Erythroblast (primary cell): ENCODE measurements around the gene SNED1.

Experiments used
- DNase-seq, 2 experiments: peaks; one replicate each; lab custom pipeline; 2025; lab: John Stamatoyannopoulos, UW
- GATA1 ChIP-seq: IDR thresholded peaks from 2 replicates; pipeline ENCODE4 v1.6.1; 2011; ENCODE audit warnings: low read depth, mild to moderate bottlenecking, control low read depth, low read length, moderate library complexity
- POLR2A ChIP-seq: IDR thresholded peaks from 2 replicates; pipeline ENCODE4 v1.6.1; 2011; ENCODE audit warnings: mild to moderate bottlenecking, low read length

Gene SNED1

DNA sequence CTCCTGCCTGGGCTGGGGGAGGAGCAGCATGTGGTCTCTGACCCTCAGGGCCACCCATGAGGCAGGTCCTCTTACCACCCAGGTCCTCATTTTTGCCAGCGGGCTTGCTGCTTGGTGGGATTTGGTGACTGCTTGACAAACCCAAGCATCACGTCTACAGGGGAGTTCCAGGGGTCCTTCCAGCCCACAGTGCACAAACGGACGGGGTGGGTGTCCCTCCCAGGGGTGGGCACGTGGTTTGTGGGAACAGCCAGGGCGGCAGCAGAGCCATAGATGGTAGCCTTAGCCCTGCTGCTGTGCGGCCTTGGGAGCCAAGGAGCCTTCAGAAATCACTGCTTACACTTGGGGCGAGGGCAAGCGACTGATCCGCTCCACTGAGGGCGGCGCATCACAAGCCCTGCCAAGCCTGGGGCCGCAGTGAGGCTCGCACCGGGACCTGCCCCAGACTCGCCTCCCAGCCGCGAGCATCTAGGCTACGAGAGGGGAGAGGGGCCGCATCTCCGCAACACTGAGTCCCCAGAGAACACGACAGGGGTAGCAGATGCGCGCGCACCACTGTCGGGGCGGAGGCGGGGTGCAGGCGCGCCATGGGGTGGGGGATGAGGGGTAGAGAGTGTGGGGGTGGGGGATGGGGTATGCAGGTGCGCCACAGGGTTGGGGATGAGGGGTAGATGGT is 36.9 kb downstream of the SNED1 start:
- TF ChIP-seq GATA1: no peak
- no peak for TF ChIP-seq POLR2A
- no peak for DNase-seq

DNA sequence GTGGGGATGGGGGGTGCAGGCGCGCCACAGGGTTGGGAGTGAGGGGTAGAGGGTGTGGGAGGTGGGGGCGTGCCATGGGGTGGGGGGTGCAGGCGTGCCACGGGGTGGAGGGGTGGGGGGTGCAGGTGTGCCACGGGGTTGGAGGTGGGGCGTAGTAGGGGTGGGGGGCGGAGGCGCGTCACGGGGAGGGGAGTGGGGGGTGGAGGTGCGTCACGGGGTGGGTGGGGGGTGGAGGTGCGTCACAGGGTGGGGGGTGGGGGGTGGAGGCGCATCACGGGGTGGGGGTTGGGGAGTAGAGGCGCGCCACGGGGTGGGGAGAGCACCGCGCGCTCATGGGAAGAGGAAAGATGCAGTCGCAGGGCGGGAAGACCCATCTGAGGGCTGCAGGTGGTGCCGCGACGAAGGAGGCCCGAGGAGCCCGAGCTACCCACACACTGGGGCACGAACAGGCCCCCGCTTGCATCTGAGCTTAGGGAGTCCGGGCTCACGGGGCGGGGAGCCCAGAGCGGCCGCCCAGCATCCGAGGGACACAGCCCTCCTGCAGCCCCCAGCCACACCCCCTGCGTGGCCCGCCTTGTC is 37.5 kb downstream of the SNED1 start:
- TF ChIP-seq GATA1 (no peak), POLR2A (no peak)
- no peak for DNase-seq

DNA sequence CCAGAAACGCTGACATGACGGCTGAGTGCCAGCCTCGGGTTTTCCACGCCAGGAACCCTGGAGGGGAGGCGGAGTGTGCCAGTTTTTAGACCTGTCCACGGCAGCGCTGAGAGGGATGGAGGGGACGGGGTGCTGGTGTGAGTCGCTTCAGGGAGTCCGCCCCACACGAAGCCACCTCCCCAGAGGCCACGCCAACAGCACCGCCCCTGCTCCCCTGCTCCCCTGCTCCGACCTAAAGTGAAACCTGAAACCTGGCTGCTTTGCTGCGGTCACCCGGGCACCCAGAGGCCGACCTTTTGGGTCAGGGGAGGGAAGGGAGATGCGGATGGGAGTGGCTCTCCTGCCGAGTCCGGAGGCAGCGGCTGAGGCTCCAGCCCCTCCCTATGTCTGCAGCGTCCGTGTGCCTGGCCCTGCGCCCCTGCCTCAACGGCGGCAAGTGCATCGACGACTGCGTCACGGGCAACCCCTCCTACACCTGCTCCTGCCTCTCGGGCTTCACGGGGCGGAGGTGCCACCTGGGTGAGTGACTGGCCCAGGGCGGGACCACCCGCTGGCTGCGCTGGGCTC is 38.1 kb downstream of the SNED1 start:
- no peak for DNase-seq
- TF ChIP-seq POLR2A (no peak), GATA1 (no peak)

DNA sequence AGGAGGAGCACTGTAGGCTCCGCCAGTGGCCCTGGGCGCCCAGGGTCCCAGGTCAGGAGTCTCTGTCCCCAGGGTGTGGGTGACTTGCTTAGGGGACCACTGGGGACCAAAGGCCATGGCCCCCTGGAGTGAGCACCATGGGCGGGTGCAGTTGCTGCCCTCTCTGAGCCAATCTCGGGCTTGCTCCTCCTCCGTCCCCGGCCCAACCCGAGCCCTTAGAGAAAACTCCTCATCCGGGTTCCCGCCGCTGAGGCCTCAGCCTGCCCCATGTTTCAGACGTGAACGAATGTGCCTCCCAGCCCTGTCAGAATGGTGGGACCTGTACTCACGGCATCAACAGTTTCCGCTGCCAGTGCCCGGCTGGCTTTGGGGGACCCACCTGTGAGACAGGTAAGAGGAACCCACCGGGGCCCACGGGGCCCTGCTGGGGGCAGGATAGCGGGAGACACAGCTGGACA is 38.6 kb downstream of the SNED1 start:
- DNase-seq: no peak
- TF ChIP-seq GATA1 (no peak), POLR2A (no peak)

DNA sequence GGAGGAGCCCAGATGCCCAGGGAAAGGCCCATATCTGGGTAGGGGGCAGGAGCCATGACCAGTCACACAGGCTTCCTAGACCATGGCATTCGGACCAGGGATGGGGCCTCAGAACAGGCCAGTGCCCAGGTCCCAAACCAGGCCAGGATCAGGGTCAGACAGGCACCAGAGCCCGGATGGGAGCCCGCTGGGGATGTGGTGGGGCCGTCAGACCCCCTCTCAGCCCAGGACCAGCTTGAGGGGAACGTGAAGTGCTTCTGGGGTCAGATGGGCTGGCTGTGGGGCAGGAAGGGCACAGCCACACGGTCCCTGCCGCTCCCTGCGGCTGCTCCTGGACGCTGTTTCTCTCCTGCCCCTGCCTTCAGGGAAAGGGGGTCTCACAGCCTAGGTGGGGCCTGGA is 39.1 kb downstream of the SNED1 start:
- no peak for DNase-seq
- TF ChIP-seq POLR2A: no peak
- no peak for TF ChIP-seq GATA1

DNA sequence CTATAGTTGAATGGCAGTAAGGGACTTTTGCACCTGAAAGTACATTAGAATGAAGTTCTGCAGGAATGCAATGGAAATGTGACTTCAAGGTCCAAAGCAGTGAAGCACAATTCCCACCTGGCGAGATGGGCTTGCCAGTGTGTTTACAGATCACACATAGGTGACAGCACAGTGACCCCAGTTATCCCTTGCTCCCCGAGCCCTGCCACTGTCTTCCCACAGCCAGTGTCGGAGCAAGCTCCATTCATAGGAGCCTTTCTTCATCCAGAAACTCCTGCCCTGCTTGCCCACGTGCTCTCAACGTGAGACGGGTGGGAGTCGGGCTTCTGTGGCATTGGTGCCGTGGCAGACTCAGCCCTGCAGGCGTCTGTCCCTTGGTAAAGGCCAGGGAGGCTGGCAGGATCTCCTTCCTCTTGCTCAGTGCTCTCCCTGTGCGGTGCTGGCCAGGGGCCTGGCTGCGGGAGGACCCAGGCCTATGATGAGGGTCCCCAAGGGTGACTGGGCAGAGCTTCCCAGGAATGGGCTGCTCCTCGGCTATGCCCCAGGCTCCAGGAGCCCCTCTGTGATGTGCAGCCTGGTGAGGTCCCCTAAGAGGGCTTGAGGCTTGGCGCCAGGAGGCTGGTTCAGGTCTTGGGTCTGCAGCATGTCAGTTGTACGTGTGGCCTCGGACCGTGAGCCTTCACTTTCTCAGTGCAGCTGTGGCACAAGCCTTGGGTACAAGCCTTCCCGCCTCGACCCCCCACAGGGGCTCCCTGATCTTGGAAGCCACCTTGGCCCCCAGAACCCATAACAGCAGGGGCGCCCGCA is 40.2 kb downstream of the SNED1 start:
- DNase-seq: no peak
- TF ChIP-seq POLR2A: no peak
- no peak for TF ChIP-seq GATA1

DNA sequence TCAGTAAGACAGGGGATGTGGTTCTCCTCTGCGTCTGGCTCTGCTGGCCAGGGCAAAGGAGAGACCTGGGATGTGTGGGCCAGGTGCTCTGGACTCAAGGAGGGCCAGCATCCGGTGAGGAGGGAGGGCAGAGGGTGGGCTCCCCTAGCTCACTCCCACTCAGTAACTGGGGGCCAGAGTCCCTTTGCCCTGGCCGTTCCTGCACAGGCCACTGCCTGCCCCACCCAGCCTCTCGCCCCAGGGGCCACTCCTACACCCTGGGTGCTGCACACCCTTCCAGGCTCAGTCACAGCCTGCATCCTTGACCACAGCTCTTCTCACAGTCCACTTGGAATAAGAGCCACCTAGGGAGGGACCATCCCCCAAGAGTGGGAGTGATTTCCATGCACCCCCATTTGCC is 41.0 kb downstream of the SNED1 start:
- TF ChIP-seq GATA1: no peak
- no peak for TF ChIP-seq POLR2A
- DNase-seq: no peak

DNA sequence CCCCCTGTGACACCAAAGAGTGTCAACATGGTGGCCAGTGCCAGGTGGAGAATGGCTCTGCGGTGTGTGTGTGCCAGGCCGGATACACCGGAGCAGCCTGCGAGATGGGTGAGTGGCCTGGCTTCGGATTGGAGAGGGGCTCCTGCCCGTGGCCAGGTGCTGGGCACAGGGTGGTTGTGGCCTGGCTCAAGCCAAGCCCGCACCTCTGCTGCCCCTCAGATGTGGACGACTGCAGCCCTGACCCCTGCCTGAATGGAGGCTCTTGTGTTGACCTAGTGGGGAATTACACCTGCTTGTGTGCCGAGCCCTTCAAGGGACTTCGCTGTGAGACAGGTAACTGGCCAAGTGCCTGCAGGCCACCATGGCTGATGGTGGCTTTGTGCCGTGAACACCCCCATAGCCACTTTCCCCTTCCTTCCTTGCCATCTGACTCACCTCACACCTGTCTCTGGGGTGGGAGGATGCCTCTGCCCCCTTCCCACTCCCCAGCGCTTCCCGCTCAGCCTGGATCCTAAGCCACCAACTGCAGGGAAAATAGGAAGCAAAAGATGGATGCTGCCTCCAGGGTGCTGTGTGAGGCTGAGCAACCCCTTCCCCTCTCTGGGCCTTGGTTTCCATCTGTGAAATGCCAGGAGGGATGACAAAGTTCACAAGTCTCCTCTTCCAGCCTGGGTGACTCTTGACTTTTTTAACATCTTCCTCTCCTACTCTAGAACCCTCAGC is 41.8 kb downstream of the SNED1 start:
- no peak for DNase-seq
- TF ChIP-seq GATA1 (no peak), POLR2A (no peak)

DNA sequence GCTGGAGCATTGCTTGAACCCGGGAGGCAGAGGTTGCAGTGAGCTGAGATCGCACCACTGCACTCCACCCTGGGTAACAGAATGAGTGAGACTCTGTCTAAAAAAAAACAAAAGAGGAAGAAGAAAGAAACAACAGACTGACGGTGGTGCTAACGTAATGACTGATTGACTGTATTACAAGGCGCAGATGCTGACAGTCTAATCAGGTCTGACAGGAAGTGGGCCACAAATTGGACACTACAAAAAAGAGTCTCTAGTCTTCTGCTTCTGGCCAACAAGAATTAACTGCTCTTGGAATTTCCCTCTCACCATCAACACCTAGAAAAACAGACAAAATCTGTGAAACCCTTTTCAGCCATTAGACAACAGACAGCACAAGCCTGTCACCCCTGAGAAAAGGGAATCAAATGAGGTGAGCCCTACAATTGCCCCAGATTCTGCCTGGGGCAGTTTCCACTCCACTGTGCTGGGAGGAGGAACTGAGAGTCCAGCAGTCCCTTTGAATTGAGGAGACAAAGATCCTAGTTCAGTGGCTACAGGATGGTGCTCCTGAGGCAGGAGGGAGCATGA is 43.3 kb downstream of the SNED1 start:
- TF ChIP-seq GATA1 (no peak), POLR2A (no peak)
- DNase-seq: no peak

DNA sequence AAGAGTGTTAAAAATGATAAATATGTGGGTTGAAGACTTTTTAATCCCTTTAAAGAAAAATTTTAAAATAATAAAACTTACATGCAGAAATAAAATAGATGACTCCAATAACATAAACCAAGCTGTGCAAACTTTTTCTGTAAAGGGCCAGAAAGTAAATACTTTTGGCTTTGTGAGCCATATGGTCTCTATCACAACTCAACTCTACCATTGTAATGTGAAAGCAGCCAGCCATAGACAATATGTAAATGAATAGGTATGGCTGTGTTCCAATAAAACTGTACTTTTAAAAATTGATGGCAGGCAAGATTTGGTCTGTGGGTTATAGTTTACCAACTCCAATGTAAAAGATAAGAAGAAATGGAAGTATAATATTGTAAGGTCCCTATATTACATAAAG is 45.2 kb downstream of the SNED1 start:
- no peak for DNase-seq
- TF ChIP-seq GATA1 (no peak), POLR2A (no peak)

DNA sequence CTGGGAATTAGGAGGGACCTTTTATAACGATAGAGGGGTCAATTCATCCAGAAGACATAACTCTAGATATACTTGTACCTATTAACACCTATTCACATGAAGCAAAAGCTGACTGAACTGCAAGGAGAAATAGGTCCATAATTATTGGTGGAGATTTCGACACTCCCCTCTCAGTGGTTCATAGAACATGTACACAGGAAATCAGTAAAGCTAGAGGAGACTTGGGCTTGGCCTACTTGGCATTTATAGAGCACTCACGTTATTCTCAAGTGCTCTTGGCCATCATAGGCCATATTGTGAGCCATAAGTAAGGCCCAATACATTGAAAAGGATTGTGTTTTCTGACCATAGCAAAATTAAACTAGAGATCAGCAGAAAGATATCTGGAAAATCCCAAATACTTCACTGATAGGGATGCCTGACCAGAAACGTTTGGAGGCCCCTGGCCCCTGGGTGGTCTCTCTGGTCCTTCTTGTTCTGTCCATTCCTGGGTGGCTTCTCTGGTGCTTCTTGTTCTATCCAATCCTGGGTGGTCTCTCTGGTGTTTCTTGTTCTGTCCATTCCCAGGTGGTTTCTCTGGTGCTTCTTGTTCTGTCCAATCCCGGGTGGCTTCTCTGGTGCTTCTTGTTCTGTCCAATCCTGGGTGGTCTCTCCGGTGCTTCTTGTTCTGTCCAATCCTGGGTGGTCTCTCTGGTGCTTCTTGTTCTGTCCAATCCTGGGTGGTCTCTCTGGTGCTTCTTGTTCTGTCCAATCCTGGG is 49.0 kb downstream of the SNED1 start:
- no peak for DNase-seq
- TF ChIP-seq POLR2A: no peak
- no peak for TF ChIP-seq GATA1

DNA sequence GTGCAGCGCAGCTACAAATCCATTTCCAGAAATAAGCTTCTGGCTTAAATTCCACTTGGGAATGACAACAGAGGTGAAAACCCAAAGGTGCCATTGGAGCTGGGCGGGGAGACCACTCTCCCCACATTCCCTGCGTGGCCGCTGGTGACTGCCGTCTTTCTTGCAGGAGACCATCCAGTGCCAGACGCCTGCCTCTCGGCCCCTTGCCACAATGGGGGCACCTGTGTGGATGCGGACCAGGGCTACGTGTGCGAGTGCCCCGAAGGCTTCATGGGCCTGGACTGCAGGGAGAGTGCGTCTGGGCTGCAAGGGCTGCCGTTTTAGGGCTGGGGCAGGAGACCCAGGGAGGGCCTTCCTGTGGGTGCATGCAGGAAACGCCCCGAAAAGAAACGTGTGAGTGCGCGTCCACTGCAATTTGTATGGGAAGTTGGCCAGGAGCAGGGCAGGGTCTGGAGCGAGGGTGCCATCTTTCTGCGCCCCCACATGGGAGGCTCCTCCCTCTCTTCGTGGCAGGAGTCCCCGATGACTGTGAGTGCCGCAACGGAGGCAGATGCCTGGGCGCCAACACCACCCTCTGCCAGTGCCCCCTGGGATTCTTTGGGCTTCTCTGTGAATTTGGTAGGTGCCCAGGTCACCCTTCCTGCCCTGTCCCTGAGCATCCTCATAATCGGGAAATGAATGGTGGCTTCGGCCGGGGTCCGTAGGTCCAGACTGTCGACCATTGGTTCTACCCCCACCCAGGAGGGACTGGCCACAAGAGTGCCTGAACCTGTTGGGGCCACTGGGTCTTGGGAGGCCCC is 49.9 kb downstream of the SNED1 start:
- no peak for TF ChIP-seq GATA1
- TF ChIP-seq POLR2A: no peak

DNA sequence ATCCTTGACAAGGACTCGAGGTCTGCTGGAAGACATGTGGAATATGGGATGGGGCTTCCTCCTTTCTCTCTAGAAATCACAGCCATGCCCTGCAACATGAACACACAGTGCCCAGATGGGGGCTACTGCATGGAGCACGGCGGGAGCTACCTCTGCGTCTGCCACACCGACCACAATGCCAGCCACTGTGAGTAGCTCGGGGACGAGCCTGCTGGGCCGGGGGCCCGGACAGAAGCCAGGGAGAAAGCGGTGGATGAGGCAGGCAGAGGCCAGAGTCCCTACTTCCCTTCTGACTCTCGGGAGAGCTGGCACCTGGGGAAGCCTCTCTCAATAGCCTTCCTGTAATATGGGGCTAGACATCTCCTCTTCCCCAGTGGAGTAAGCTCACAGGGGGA is 50.5 kb downstream of the SNED1 start:
- TF ChIP-seq POLR2A (no peak), GATA1 (no peak)

More for the DNA sequence above, 49.9 kb downstream of the SNED1 start:
- no peak for DNase-seq

More for the DNA sequence above, 50.5 kb downstream of the SNED1 start:
- DNase-seq: no peak
